ENCODE data around the gene TENT5C.

TENT5C gene

GRCh38 chr1:117627546-117628130, 21.8 kb downstream of the TENT5C start:
- DNase-seq = no peak
- intact Hi-C loops (cut with DNase I) = no loop called here

DNA sequence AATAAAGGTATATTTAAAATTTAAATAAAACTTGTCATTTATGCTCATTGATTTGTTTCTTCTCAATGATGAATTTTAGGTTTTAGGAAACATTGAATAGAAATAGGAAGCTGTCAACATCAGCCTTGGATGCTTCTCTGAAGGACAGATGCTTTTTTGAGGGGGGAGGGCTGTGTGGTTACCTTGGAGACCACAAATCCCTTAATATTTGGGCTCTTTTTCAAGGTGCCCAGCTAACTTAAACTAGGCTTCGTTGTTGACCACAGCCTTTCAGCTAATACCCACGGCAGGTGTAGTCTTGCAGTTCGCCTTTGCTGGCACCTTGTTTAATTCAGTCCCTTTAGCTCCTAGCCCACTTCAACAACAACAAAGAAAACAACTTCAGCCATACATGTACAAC, 22.5 kb downstream of the TENT5C start:
- no peak for DNase-seq
- intact Hi-C loops (cut with DNase I) = no loop called here

DNA sequence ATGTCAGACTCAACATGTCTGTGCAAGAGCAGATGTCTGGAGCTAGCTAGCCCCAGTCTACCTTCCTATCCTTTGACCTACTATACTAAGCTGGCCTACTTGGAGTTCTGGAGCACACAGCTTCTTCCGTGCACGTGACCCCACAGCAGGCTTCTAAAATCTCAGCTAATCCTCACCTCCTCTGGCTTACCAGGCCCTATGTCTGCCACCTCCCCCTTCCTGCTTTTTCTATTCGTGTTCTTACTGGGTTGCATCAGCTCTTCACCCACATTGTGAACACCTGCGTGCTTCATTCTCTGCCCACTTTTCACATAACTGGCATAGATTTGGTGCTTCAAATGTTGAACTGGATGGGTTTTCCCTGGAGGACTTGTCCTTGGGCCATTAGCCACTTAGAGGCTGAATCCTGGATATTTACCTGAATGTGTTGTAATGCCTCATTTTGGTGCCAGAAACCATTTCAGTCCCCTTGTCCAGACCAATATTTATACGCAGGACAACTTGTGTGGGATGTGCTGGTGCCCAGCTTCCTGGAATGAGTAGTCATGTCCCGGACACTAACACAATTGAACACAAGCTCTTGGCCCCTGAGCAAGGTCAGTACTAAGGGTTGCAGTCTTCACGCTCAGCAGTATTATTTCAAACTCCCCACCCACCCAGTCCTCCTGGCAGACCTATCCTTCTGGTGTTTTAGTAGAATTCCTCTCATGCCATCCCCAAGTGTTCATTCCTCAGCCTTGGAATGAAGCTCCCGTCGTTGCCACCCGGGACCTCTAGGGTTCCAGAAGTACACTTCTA, 24.0 kb downstream of the TENT5C start:
- peak in 10 of 42 donors; percentile 11 to 67 (median 34) for DNase-seq
- intact Hi-C loops (cut with DNase I) = no loop called here

DNA sequence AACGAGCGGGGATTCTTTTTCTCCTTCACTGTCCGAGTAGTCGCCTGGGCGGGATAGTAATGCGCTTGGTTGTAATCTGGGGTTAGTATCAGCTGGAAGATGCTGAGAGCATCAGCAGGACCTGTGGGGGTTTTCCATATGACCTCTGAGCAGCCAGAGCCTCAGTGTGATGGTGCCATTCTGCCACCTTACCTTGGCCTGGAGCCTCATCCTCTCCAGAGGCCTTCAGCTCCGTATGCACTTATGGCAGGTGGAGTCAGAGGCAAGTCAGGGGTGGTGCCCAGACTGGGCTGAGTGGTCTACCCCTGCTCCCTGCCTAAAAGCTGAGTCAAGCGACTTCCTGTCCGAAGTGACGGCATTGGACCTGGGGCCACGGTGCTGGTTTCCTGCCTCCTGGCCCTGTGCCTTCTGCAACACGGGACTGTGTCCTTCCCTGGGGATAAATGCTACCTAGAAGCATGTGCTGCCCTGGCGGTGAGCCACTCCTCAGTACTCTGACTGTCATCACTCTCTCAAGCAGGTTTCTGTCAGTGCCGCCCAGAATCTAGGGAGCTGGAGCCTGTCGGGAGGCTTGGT, 24.7 kb downstream of the TENT5C start:
- DNase-seq = no peak
- intact Hi-C loops (cut with DNase I) = no loop called here

DNA sequence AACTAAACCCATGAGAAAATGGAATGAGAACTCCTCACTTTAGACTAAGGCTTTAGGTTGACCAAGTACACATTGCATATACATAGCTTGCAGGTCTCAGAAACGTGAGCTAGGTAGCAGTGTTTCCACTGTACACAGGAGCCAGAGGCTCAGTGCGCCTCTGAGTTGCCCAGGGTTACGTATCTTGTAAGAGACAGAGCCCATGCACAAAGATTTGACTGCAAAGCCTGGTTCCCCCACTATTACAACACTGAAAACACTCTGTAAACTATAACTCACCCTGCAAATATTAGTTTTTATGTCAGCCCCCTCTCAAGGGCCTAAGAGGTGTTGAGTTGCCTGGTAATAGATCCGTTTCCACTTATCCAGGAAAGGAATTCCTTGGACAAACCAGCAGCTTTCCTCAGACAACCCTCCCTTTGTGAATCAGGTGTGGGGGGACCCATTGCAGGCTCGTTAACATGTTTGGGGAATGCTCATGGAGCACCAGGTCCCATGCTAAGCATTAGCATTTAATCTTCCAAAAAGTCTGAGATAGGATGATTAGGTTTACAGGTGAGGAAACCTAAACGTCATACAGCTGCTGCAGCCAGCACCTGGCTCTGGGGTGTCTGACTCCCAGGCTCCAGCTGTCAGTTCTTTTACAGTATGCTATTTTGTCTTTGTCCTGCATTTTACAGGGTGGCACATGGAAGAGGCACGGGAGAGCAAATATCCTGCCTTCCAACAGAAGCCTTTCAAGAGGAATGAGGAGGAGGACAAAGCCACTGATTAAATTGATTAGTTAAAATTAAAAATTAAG, 25.7 kb downstream of the TENT5C start:
- intact Hi-C loops (cut with DNase I) = no loop called here
- no peak for DNase-seq

DNA sequence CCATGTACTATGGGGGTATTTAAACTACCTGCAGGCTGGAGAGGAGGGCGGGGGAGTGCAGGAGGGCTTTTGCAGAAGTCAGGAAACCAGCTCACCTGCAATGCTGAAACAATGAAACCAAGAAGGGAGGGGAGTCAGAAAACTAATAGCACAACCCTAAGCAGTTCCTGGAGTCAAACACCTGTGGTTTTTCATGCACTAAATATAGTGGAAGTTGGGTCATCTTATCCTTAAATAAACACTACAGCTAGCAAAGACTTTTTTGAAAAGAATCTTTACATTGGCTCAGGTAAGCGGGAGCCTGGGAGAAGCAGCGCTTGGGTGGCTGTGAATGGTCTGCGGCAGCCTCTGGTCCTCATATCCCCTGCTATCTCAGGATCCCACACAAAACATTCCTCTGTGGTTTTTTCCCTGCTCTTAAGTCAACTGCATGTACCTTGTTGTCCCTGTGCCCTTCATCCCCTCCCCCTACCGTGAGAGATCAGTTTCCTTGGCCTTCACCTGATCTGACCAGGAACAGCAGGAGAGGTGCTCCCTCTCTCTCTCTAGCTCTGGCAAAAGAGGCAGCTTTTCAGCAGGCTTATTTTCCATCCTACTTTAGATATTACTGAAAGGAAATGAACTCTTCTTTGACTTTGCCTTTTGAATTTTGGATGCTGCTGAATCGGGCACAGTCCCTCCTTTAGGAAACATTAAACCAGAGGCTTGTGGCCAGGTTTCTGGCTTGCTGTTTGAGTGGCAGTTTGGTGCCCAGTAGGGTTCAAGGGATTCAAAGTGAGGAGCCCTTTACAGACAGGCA, 26.6 kb downstream of the TENT5C start:
- no peak for DNase-seq

GRCh38 chr1:117633068-117633345, 27.2 kb downstream of the TENT5C start:
- intact Hi-C loops (cut with DNase I) = no loop called here
- DNase-seq = no peak

More for the DNA sequence above, 26.6 kb downstream of the TENT5C start:
- intact Hi-C loops (cut with DNase I) = no loop called here

GRCh38 chr1:117633423-117633822, 27.6 kb downstream of the TENT5C start:
- no peak for DNase-seq
- intact Hi-C loops (cut with DNase I) = no loop called here

DNA sequence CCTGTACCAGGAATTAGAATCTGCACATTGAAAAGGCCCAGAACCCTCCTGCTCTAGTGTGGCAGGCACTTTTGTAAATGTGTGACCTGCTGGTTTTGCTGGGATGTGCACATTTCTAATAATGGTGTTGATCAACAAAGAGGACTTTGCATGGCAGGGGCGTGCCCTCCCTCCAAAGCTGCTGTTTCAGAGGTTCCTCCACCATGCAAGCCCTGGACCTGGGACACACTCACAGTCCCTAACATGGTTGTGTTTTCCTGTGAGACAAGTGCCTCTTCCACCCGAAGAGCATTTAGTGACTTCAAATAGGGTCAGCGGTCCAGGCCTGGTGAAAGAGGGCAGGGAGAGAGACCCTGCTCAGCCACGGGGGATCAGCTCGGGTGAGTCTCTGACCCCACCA, 28.1 kb downstream of the TENT5C start:
- DNase-seq = no peak
- intact Hi-C loops (cut with DNase I) = no loop called here

GRCh38 chr1:117634631-117635030, 28.8 kb downstream of the TENT5C start:
- intact Hi-C loops (cut with DNase I) = no loop called here
- DNase-seq = no peak

DNA sequence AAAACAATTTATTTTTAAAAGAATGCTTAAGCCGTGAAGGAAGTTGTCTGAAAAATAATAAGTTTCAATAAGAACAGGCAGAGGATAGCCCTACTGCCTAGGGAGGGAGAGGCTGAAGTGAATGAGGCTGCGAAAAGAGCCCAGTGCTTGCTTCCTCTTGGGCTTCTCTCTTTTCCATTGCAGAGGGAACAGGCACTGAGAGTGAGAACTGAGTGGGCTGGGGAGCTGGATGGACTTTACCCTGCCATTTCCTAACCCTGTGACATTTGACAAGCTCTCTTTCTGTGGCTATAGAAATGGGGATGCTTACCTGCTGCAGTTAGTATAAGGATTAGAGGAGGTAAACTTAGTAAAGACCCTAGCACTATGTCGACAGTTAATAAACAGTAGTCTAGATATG, 30.0 kb downstream of the TENT5C start:
- DNase-seq = no peak
- intact Hi-C loops (cut with DNase I) = no loop called here

DNA sequence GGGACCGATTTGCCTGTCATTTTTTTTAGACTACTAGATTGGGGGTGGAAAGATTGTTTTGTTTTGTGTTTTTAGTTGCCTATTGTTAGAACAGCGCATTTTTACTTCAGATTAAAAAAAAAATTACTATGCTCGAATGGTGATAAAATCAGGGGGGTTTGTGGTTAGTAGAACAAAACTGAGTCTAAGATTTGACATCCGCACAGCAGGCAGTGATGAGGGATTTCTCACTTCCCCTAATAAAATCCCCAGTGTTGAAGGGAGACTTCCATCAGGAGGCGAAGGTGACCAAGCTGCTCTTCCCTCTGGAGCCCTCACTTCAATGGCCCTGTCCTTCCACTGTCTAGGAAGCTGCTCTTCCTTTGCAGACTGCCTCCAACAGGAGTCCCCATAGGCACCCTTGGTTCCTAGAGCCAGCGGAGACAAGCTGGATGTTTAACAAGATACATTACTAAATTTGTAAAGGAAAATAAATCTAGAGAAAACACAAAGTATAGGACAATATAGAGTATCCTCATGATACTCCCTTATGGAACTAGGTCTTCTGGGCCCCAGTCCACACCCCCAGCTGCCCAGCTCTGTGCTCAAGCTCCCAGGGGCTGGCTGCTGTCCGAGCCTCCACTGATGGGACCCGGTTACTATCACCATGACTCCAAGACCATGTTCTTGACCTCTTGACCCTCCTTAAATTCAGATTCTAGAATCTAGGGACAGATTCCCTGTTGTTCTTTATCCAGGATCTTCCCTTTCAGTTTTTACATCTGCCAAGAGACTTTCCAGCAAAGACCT, 31.0 kb downstream of the TENT5C start:
- intact Hi-C loops (cut with DNase I) = no loop called here
- no peak for DNase-seq

DNA sequence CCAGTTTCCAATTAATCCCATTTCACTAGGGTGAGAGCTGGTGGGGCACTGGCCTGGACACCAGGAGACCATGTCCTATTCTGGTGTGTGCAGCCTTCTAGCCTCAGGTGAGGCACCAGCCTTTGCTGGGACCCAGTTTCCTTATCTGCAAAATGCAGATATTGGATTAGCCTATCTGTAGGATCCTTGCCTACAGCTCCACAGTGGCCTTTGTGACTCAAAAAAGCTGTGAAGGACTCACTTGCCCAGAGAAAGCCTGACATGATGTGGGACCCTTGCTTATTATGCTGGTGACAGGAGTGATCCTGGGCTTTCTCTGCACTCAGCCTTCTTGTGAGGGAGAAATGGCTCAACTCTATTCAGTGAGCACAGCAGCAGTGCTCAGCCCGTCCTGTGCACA, 32.3 kb downstream of the TENT5C start:
- intact Hi-C loops (cut with DNase I) = no loop called here
- no peak for DNase-seq

DNA sequence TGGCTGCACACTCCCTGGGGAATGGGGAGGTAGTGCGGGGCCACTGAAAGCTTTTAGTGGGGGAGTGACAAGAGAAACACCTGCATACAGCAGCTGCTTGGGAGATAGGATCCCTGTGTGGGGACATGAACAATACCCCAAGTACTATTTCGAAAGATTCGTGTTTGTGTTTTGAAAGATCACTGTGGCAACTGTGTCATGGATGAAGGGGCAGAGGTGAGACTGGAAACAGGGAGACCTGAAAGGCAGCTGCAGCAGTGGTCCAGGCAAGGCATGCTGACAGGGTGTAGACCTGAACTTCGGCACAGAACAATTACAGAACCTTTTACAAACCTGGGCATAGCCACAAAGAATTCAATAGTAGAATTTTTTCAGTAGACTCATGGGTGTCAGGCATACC, 32.9 kb downstream of the TENT5C start:
- intact Hi-C loops (cut with DNase I) = no loop called here
- DNase-seq = no peak

DNA sequence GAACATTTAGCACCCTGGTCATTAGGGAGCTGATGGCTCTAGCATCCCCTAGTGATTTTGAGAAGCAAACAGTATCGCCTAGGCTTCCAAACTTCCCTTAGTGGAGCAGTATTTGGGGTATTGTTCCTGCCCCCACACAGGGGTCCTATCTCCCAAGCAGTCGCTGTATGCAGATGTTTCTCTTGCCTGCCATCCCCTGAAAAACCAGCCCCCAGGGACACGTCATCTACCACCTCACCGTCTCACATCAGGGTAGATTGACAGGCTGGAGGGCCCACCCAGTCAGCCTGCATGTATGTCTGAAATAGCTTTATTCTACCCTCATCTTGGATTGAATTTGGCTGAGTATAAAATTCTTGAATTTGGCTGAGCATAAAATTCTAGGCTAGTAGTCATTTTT, 33.9 kb downstream of the TENT5C start:
- intact Hi-C loops (cut with DNase I) = no loop called here
- no peak for DNase-seq

DNA sequence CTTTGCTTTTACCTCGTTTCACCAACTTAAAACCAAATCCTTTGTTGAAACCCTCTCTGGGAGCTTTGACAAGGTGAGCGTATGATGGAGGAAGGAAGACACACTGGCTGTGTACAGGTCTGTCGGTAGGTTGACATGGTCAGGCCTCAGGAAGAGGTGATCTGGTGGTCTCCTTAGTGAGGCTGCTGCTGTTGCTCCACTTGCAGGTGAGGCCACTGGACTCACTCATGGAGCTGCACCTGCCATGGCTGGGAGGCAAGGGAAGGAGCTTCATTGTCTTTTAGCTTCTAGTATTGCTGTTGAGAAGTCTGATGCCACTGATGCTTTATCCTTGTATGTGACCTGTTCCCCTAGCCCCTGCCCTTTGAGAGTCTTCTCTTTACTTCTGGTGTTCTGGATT, 35.7 kb downstream of the TENT5C start:
- intact Hi-C loops (cut with DNase I) = no loop called here
- no peak for DNase-seq

- DNase-seq = no peak
- intact Hi-C loops (cut with DNase I) = no loop called here
Measured at GRCh38 chr1:117642963-117643362, 37.1 kb downstream of the TENT5C start.

DNA sequence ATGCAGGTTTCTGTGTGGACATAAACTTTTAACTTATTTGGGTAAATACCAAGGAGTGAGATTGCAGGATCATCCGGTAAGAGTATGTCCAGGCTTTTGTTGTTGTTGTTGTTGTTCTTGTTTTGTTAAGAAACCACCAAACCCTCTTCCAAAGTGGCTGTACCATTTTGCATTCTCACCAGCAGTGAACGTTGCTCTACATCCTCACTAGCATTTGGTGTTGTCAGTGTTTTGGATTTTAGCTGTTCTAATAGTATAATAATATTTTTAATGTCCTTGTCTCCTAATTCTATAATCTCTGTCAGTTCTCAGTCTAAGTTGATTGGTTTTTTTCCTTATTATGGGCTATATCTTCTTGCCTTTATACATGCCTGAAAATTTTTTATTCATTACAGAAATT, 37.8 kb downstream of the TENT5C start:
- DNase-seq = no peak
- intact Hi-C loops (cut with DNase I) = no loop called here

Data from head of caudate nucleus (tissue), 42 donors.